ENCODE results near the gene TEDC1.

GRCh38 chr14:105452963-105453362 is 38.1 kb upstream of the TEDC1 start:
- TF ChIP-seq CTCF (optimal IDR thresholded peaks at IDR 0.05 in 1 of 3, IDR thresholded peaks at IDR 0.05 in 1 of 3, conservative IDR thresholded peaks at IDR 0.05 in 1 of 3; ENCODE audit: extremely low read depth in 1 of 3, insufficient read depth in 2 of 3, low read length in 3 of 3) (no peak), EZH2 (IDR thresholded peaks at IDR 0.05; ENCODE audit: low read length) (no peak)

Data from keratinocyte (primary cell).